Thyroid gland (tissue), 4 donors: ENCODE data around the gene AKIP1.

Source experiments
- POLR2A ChIP-seq, 2 donors: fragments of 450-650 bp; IDR thresholded peaks; one replicate each; pipeline ENCODE4 v1.6.1; 2017; ENCODE audit warnings: antibody characterized with exemption in 2 of 2, mild to moderate bottlenecking in 2 of 2, moderate library complexity in 1 of 2
- TF ChIP-seq, protein P1 (sequence below), 6 experiments: fragments of 200-600 bp in 3 of 6; fragments of 450-650 bp in 3 of 6; sonication (generic) in 3 of 6; IDR thresholded peaks; one replicate each; pipeline ENCODE4 v1.5.1; 2016 to 2019; ENCODE audit warnings: antibody characterized with exemption in 6 of 6, mild to moderate bottlenecking in 2 of 6, inconsistent platforms in 1 of 6, moderate library complexity in 1 of 6

- TF ChIP-seq POLR2A (IDR thresholded peaks at IDR 0.05): no peak
- TF ChIP-seq, protein P1, sequence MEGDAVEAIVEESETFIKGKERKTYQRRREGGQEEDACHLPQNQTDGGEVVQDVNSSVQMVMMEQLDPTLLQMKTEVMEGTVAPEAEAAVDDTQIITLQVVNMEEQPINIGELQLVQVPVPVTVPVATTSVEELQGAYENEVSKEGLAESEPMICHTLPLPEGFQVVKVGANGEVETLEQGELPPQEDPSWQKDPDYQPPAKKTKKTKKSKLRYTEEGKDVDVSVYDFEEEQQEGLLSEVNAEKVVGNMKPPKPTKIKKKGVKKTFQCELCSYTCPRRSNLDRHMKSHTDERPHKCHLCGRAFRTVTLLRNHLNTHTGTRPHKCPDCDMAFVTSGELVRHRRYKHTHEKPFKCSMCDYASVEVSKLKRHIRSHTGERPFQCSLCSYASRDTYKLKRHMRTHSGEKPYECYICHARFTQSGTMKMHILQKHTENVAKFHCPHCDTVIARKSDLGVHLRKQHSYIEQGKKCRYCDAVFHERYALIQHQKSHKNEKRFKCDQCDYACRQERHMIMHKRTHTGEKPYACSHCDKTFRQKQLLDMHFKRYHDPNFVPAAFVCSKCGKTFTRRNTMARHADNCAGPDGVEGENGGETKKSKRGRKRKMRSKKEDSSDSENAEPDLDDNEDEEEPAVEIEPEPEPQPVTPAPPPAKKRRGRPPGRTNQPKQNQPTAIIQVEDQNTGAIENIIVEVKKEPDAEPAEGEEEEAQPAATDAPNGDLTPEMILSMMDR (IDR thresholded peaks at IDR 0.05): no peak
These were observed 39.0 kb upstream of the AKIP1 start for GRCh38 chr11:8871962-8872361.
